Endodermal cell (in vitro differentiated cells): ENCODE results near the gene PRDM10. TPM values are rescaled to one million over a fixed set of nuclear protein-coding genes. Genes with fewer than 3 reads are reported as not detected.
A peak's percentile ranks its signal among the peaks of the same experiment; 100 is the strongest.

Experiments
- DNase-seq: peaks from one replicate; pipeline ENCODE4 v3.0.0-alpha.2; 2017
- H3K27ac ChIP-seq: 2 replicates; pipeline ENCODE4 v1.5.1; 2013; ENCODE audit warnings: mild to moderate bottlenecking, low read depth, low read length, moderate library complexity
- H3K27me3 ChIP-seq: 2 replicates; pipeline ENCODE4 v1.6.1; 2013; ENCODE audit warnings: mild to moderate bottlenecking, low read length, moderate library complexity; ENCODE audit not compliant: insufficient read depth, control insufficient read depth, poor library complexity, severe bottlenecking
- H3K36me3 ChIP-seq: 2 replicates; pipeline ENCODE4 v1.7.0; 2013; ENCODE audit warnings: mild to moderate bottlenecking, low read length, moderate library complexity; ENCODE audit not compliant: control insufficient read depth, insufficient read depth
- H3K4me1 ChIP-seq: one replicate; pipeline ENCODE4 v1.7.0; 2013; ENCODE audit warnings: low read length; ENCODE audit not compliant: control insufficient read depth, insufficient read depth
- H3K4me3 ChIP-seq: 2 replicates; pipeline ENCODE4 v1.5.1; 2013; ENCODE audit warnings: mild to moderate bottlenecking, low read length, moderate library complexity
- H3K9ac ChIP-seq: 2 replicates; pipeline ENCODE4 v1.6.1; 2013; ENCODE audit warnings: mild to moderate bottlenecking, low read length, moderate library complexity; ENCODE audit not compliant: poor library complexity, severe bottlenecking; ENCODE audit errors: extremely low read depth
- H3K9me3 ChIP-seq: 2 replicates; pipeline ENCODE4 v1.6.1; 2013; ENCODE audit warnings: mild to moderate bottlenecking, low read length, moderate library complexity; ENCODE audit not compliant: control insufficient read depth
- H3K27ac Mint-ChIP-seq: 2 replicates; pipeline ENCODE4 v1.8.0; 2020; ENCODE audit warnings: mixed read lengths
- H3K27me3 Mint-ChIP-seq: 2 replicates; pipeline ENCODE4 v1.8.0; 2021; ENCODE audit warnings: mild to moderate bottlenecking, mixed read lengths; ENCODE audit not compliant: insufficient read depth
- H3K36me3 Mint-ChIP-seq: 2 replicates; pipeline ENCODE4 v1.8.0; 2020; ENCODE audit warnings: low read depth, mixed read lengths
- H3K4me1 Mint-ChIP-seq: 2 replicates; pipeline ENCODE4 v1.8.0; 2020; ENCODE audit warnings: mixed read lengths
- H3K4me3 Mint-ChIP-seq: 2 replicates; pipeline ENCODE4 v1.8.0; 2020; ENCODE audit warnings: mild to moderate bottlenecking, moderate library complexity, mixed read lengths
- H3K9me3 Mint-ChIP-seq: 2 replicates; pipeline ENCODE4 v1.8.0; 2020; ENCODE audit warnings: mild to moderate bottlenecking, mixed read lengths
- CTCF ChIP-seq: fragments of 200-600 bp; sonication (generic); conservative IDR thresholded peaks from 2 replicates; pipeline ENCODE4 v1.5.0; 2021; ENCODE audit warnings: antibody characterized with exemption, mild to moderate bottlenecking
- WGBS, 2 experiments: methylation state at CpG; one replicate each; pipeline versions ENCODE4 v1.1.5 to v1.1.7; 2013; ENCODE audit warnings: missing lambda C conversion rate in 2 of 2, mixed read lengths in 1 of 2; ENCODE audit not compliant: insufficient coverage in 1 of 2, insufficient read length in 1 of 2; 5-methylcytosine and 5-hydroxymethylcytosine counted together
- total RNA-seq, 2 donors: library from RNA; stranded (reverse); fragmentation: NEBNext Ultra II Directional in 1 of 2; extraction: Animal tissue kit (Norgen Biotek cat#: 25700) in 1 of 2; gene quantifications; 2 replicates in 1 of 2; 3 replicates in 1 of 2; pipeline ENCODE4 v1.2.1, GENCODE V29; 2021

PRDM10 gene
- total RNA-seq, 2 donors from 2014 or later, result 15.9 to 16.4 TPM

- TF ChIP-seq CTCF, result no peak
- Histone ChIP-seq H3K4me3 (no peak overlapping the region), H3K36me3 (peaks cover 7% of the 10 kb centered on the region), H3K27me3 (no peaks in the 10 kb centered on the region), H3K9me3 (no peaks in the 10 kb centered on the region), H3K4me1 (no peaks in the 10 kb centered on the region), H3K9ac (no peak overlapping the region), H3K27ac (no peak overlapping the region)
- Mint-ChIP-seq H3K4me3 (no peak overlapping the region), H3K27me3 (no peaks in the 10 kb centered on the region), H3K9me3 (no peaks in the 10 kb centered on the region), H3K36me3 (peaks cover 18% of the 10 kb centered on the region), H3K4me1 (peaks cover 9% of the 10 kb centered on the region), H3K27ac (no peak overlapping the region)
- WGBS, 2 experiments, result no CpG with 5 or more reads among the region's 1 CpG
- no peak for DNase-seq
These were observed 50.8 kb downstream of the PRDM10 start for GRCh38 chr11:129951866-129952262.

- Histone ChIP-seq H3K27ac (no peak overlapping the region), H3K4me1 (no peaks in the 10 kb centered on the region), H3K9me3 (no peaks in the 10 kb centered on the region), H3K27me3 (no peaks in the 10 kb centered on the region), H3K4me3 (no peak overlapping the region), H3K9ac (no peak overlapping the region), H3K36me3 (peaks cover 12% of the 10 kb centered on the region)
- TF ChIP-seq CTCF, result no peak
- no peak for DNase-seq
- 88 to 91% methylated on average over 5 to 10 of the region's 10 CpGs for WGBS, 2 experiments
- Mint-ChIP-seq H3K27ac (no peak overlapping the region), H3K27me3 (no peaks in the 10 kb centered on the region), H3K4me1 (peaks cover 9% of the 10 kb centered on the region), H3K36me3 (peaks cover 22% of the 10 kb centered on the region), H3K4me3 (no peak overlapping the region), H3K9me3 (no peaks in the 10 kb centered on the region)
These were observed 51.3 kb downstream of the PRDM10 start for GRCh38 chr11:129951201-129951865.

DNA sequence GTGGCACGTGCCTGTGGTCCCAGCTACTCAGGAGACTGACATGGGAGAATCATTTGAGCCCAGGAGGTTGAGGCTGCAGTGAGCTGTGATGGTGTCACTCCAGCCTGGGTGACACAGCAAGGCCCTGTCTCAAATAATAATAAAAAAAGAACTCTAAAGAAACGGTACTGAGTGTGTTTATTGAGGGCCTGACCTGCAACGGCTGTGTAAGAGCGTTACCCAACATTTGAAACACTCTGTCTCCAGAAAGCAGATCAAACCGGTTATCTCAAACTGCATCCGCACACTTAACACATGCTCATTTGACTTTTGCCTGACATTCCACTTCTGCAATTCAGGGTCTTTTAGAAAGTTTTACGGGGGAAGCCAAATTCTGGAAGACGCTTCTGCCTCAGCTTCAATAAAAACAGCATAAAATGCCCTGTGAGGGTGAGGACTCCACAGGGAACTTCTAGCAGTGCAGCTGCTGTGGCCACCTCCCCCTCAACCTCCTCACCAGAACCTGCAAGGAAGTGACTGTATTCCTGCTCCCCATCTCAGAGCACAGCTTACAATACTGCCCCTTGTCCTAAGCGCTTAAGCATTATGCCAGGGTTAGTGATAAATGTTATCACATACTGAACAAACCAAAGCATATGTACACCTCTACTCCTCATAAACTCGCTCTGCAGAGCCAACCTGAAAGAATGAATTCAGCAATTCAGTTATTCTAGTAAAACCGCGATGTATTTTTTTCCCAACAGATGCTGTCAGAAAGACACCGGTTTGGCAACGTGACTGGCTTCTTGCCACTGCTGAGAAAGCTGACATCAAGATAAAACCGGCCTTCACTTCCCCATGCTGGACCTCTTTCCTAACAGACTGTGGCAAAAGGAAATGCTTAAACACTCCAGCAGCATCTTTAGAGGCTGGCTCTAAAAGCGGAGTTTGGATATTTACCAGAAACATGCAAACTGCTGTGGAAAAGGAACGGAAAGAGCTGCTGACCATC is 52.2 kb downstream of the PRDM10 start:
- H3K4me3 ChIP-seq, result no peak overlapping the region
- H3K4me3 Mint-ChIP-seq, result no peak overlapping the region
- no peaks in the 10 kb centered on the region for H3K9me3 ChIP-seq
- H3K36me3 ChIP-seq, result peaks cover 11% of the 10 kb centered on the region
- peaks cover 9% of the 10 kb centered on the region for H3K4me1 Mint-ChIP-seq
- 92 to 95% methylated on average over 16 to 17 of the region's 17 CpGs for WGBS, 2 experiments
- H3K9ac ChIP-seq, result no peak overlapping the region
- peaks cover 18% of the 10 kb centered on the region for H3K36me3 Mint-ChIP-seq
- H3K27ac Mint-ChIP-seq, result peak overlapping the region; percentile 61
- no peak for TF ChIP-seq CTCF
- no peaks in the 10 kb centered on the region for H3K9me3 Mint-ChIP-seq
- H3K4me1 ChIP-seq, result no peaks in the 10 kb centered on the region
- DNase-seq, result no peak
- no peaks in the 10 kb centered on the region for H3K27me3 ChIP-seq
- H3K27me3 Mint-ChIP-seq, result no peaks in the 10 kb centered on the region
- no peak overlapping the region for H3K27ac ChIP-seq
